KMS-11 (cell line): ENCODE measurements around the gene NTRK3.

Source experiments
- H2AFZ ChIP-seq: fragments of 200-600 bp; sonication (generic); 2 replicates; pipeline ENCODE4 v1.6.1; 2016; ENCODE audit warnings: antibody characterized with exemption, mixed run types, low read depth
- H3K27ac ChIP-seq: fragments of 200-600 bp; sonication (generic); 2 replicates; pipeline ENCODE4 v1.6.1; 2016; ENCODE audit warnings: mild to moderate bottlenecking, mixed run types
- H3K27me3 ChIP-seq: fragments of 200-600 bp; sonication (generic); 2 replicates; pipeline ENCODE4 v1.6.1; 2017; ENCODE audit warnings: mild to moderate bottlenecking, low read depth, mixed run types, moderate library complexity; ENCODE audit not compliant: insufficient read depth
- H3K36me3 ChIP-seq: fragments of 200-600 bp; sonication (generic); 2 replicates; pipeline ENCODE4 v1.6.1; 2017; ENCODE audit warnings: mild to moderate bottlenecking, mixed run types; ENCODE audit not compliant: insufficient read depth
- H3K4me1 ChIP-seq: fragments of 200-600 bp; sonication (generic); 2 replicates; pipeline ENCODE4 v1.6.1; 2016; ENCODE audit warnings: mild to moderate bottlenecking, low read depth, mixed run types; ENCODE audit not compliant: poor library complexity, severe bottlenecking
- H3K4me2 ChIP-seq: fragments of 200-600 bp; sonication (generic); 2 replicates; pipeline ENCODE4 v1.7.0; 2016; ENCODE audit warnings: mild to moderate bottlenecking, mixed run types
- H3K4me3 ChIP-seq: fragments of 200-600 bp; sonication (generic); IDR thresholded peaks from 2 replicates; pipeline ENCODE4 v1.6.1; 2017; ENCODE audit warnings: low read depth, low read length, mixed read lengths; ENCODE audit not compliant: insufficient read depth
- H3K79me2 ChIP-seq: fragments of 200-600 bp; sonication (generic); 2 replicates; pipeline ENCODE4 v1.6.1; 2016; ENCODE audit warnings: low read depth, mixed run types; ENCODE audit not compliant: insufficient read depth
- H3K9ac ChIP-seq: fragments of 200-600 bp; sonication (generic); 2 replicates; pipeline ENCODE4 v1.6.1; 2016; ENCODE audit warnings: mild to moderate bottlenecking, mixed run types
- H4K20me1 ChIP-seq: fragments of 200-600 bp; sonication (generic); 2 replicates; pipeline ENCODE4 v1.6.1; 2016; ENCODE audit warnings: mild to moderate bottlenecking, mixed run types; ENCODE audit not compliant: insufficient read depth
- CTCF ChIP-seq: fragments of 200-600 bp; sonication (generic); conservative IDR thresholded peaks from 2 replicates; pipeline ENCODE4 v1.6.1; 2017; ENCODE audit warnings: low read depth, mild to moderate bottlenecking, antibody characterized with exemption, low read length, moderate library complexity, mixed read lengths

The NTRK3 gene

GRCh38 chr15:88090481-88091011, 166.0 kb downstream of the NTRK3 start:
- H3K4me2 ChIP-seq, result no peak overlapping the region
- no peaks in the 10 kb centered on the region for H3K4me1 ChIP-seq
- H2AFZ ChIP-seq, result no peak overlapping the region
- H3K4me3 ChIP-seq, result no peak overlapping the region
- no peaks in the 10 kb centered on the region for H3K27me3 ChIP-seq
- no peaks in the 10 kb centered on the region for H4K20me1 ChIP-seq
- H3K36me3 ChIP-seq, result no peaks in the 10 kb centered on the region
- H3K9ac ChIP-seq, result no peak overlapping the region
- no peak for TF ChIP-seq CTCF
- H3K79me2 ChIP-seq, result no peaks in the 10 kb centered on the region
- H3K27ac ChIP-seq, result no peak overlapping the region

GRCh38 chr15:88089731-88090130, 166.8 kb downstream of the NTRK3 start:
- no peak for TF ChIP-seq CTCF
- Histone ChIP-seq H4K20me1 (no peaks in the 10 kb centered on the region), H3K27me3 (no peaks in the 10 kb centered on the region), H3K4me2 (no peak overlapping the region), H3K36me3 (no peaks in the 10 kb centered on the region), H3K4me1 (no peaks in the 10 kb centered on the region), H3K27ac (no peak overlapping the region), H3K4me3 (no peak overlapping the region), H2AFZ (no peak overlapping the region), H3K79me2 (no peaks in the 10 kb centered on the region), H3K9ac (no peak overlapping the region)

GRCh38 chr15:88089024-88089620, 167.4 kb downstream of the NTRK3 start:
- Histone ChIP-seq H3K9ac (no peak overlapping the region), H4K20me1 (no peaks in the 10 kb centered on the region), H3K27me3 (no peaks in the 10 kb centered on the region), H3K4me2 (no peak overlapping the region), H3K4me1 (no peaks in the 10 kb centered on the region), H3K4me3 (no peak overlapping the region), H3K27ac (no peak overlapping the region), H3K36me3 (no peaks in the 10 kb centered on the region), H2AFZ (no peak overlapping the region), H3K79me2 (no peaks in the 10 kb centered on the region)
- no peak for TF ChIP-seq CTCF

- no peak overlapping the region for H3K9ac ChIP-seq
- no peak overlapping the region for H3K4me3 ChIP-seq
- no peak overlapping the region for H2AFZ ChIP-seq
- no peak overlapping the region for H3K4me2 ChIP-seq
- no peaks in the 10 kb centered on the region for H4K20me1 ChIP-seq
- TF ChIP-seq CTCF, result no peak
- no peaks in the 10 kb centered on the region for H3K36me3 ChIP-seq
- no peak overlapping the region for H3K27ac ChIP-seq
- no peaks in the 10 kb centered on the region for H3K79me2 ChIP-seq
- no peaks in the 10 kb centered on the region for H3K27me3 ChIP-seq
- no peaks in the 10 kb centered on the region for H3K4me1 ChIP-seq
Observed at GRCh38 chr15:88083811-88084760, 172.5 kb downstream of the NTRK3 start.
